Measurements from ENCODE around the gene MED29.
A peak's percentile ranks its signal among the peaks of the same experiment; 100 is the strongest.

Gene MED29

DNA sequence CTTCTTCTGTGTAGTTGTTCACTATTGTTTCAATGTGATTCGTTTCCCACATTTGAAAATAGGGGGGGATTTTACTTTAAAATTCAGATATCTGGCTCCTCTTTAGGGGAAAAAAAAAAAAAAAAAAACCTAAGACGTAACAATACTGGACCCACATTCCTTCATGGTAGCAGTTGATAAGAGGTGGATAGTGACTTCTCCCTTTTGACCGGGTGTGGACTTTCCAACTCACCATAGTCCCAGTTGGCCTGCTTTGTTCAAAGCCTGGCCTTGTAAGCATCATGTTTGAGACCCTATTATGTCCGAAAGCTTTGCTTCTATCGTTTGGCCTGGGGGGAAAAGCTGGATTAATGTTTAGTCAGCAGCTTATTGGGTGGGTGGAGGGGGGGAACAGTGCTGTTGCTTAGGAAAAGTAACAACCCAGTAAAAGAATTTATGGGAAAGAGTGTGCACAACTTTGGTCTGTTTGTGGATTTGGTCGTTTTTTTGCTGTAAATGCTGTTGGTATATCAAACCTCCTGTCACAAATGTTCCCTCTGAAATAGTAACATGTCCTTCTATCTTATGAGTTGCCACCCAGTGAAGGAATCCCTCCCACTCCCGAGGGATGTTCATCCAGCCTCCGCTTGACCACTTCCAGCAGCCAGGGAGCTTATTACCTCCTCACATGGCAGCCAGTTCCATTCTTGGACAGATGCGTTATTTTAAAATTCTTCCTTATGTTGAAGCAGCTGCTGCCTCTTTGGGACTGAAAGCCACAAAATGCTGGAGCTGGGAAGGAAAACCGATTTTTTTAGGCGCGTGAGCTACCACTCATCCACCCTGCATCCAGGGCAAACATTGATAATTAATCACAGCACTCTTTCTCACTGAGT, 38.6 kb upstream of the MED29 start:
- Histone ChIP-seq H3K9ac (ENCODE audit: low read depth in 1 of 2, low read length in 2 of 2) (no peak overlapping the region), H3K4me1 (ENCODE audit: control insufficient read depth in 2 of 2, insufficient read depth in 2 of 2, low read length in 2 of 2) (no peaks in the 10 kb centered on the region), H3K9me3 (ENCODE audit: control insufficient read depth in 2 of 2, low read length in 2 of 2) (no peaks in the 10 kb centered on the region), H3K27ac (ENCODE audit: low read depth in 2 of 2, low read length in 2 of 2) (no peak overlapping the region), H3K4me3 (ENCODE audit: low read length in 2 of 2) (no peak overlapping the region), H3K27me3 (ENCODE audit: control insufficient read depth in 2 of 2, insufficient read depth in 2 of 2, low read length in 2 of 2) (no peaks in the 10 kb centered on the region), H3K36me3 (ENCODE audit: control insufficient read depth in 2 of 2, insufficient read depth in 2 of 2, low read length in 2 of 2) (peaks cover 31 to 69% of the 10 kb centered on the region in 2 donors)

DNA sequence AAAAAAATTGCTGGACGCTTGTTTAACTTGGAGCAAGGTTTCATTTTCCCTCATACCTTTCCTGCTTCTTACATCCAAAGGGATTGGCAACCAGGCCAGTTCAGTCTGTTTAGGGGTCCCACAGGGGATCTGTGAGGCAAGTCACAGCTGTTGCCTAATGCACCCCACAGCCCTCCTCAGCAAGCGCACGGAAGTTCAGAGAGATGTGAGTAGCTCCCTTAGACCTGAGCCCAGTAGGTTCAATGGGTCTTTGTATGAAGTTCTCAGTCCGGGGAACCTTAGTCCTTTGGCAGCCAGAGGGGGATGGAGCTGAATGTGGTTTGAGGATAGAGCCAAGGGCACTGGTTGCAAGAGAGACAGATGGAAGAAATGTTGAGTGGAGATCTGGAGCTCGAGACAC, 35.9 kb upstream of the MED29 start:
- Histone ChIP-seq H3K9me3 (ENCODE audit: control insufficient read depth in 2 of 2, low read length in 2 of 2) (no peaks in the 10 kb centered on the region), H3K4me1 (ENCODE audit: control insufficient read depth in 2 of 2, insufficient read depth in 2 of 2, low read length in 2 of 2) (no peaks in the 10 kb centered on the region), H3K4me3 (ENCODE audit: low read length in 2 of 2) (no peak overlapping the region), H3K9ac (ENCODE audit: low read depth in 1 of 2, low read length in 2 of 2) (no peak overlapping the region), H3K27me3 (ENCODE audit: control insufficient read depth in 2 of 2, insufficient read depth in 2 of 2, low read length in 2 of 2) (no peaks in the 10 kb centered on the region), H3K27ac (ENCODE audit: low read depth in 2 of 2, low read length in 2 of 2) (no peak overlapping the region), H3K36me3 (ENCODE audit: control insufficient read depth in 2 of 2, insufficient read depth in 2 of 2, low read length in 2 of 2) (peaks cover 38 to 75% of the 10 kb centered on the region in 2 donors)

DNA sequence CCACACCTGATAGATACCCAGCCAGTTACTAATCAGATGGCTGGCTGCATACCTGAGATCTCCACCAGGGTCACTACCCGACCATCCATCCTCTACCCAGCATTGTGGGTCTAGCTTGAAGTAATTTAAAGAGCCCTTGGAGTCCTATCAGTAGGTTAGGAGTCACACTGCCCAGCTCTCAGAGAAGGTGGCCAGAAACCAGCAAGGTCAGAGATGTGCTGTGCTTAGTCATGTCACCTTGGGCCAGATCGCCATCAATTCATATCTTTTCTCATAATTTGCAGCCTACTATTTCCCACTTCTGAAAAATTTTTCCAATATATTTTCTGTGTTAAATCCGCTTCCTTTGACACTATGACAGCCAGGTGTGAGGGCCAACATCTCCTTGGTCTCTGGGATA, 35.1 kb upstream of the MED29 start:
- Histone ChIP-seq H3K4me1 (ENCODE audit: control insufficient read depth in 2 of 2, insufficient read depth in 2 of 2, low read length in 2 of 2) (no peaks in the 10 kb centered on the region), H3K4me3 (ENCODE audit: low read length in 2 of 2) (no peak overlapping the region), H3K27ac (ENCODE audit: low read depth in 2 of 2, low read length in 2 of 2) (no peak overlapping the region), H3K9ac (ENCODE audit: low read depth in 1 of 2, low read length in 2 of 2) (no peak overlapping the region), H3K9me3 (ENCODE audit: control insufficient read depth in 2 of 2, low read length in 2 of 2) (no peaks in the 10 kb centered on the region), H3K27me3 (ENCODE audit: control insufficient read depth in 2 of 2, insufficient read depth in 2 of 2, low read length in 2 of 2) (no peaks in the 10 kb centered on the region), H3K36me3 (ENCODE audit: control insufficient read depth in 2 of 2, insufficient read depth in 2 of 2, low read length in 2 of 2) (peaks cover 46 to 81% of the 10 kb centered on the region in 2 donors)

DNA sequence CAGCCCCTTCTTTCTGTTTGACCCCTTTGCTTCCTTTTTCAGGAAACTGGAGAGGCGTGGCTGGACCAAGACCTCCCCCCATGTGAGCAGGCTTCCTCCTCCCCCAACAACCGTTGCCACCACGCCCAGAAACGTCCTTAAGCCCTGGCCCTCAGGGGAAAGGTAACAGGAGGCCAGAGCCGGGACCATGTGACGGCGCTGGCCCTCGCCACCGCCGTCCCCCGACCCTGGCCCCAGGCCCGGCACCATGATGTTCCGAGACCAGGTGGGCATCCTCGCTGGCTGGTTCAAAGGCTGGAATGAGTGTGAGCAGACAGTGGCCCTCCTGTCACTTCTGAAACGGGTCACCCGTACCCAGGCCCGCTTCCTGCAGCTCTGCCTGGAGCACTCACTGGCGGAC, 34.5 kb upstream of the MED29 start:
- Histone ChIP-seq H3K4me3 (ENCODE audit: low read length in 2 of 2) (no peak overlapping the region), H3K9ac (ENCODE audit: low read depth in 1 of 2, low read length in 2 of 2) (no peak overlapping the region), H3K4me1 (ENCODE audit: control insufficient read depth in 2 of 2, insufficient read depth in 2 of 2, low read length in 2 of 2) (no peaks in the 10 kb centered on the region), H3K36me3 (ENCODE audit: control insufficient read depth in 2 of 2, insufficient read depth in 2 of 2, low read length in 2 of 2) (peaks cover 46 to 79% of the 10 kb centered on the region in 2 donors), H3K27ac (ENCODE audit: low read depth in 2 of 2, low read length in 2 of 2) (no peak overlapping the region), H3K9me3 (ENCODE audit: control insufficient read depth in 2 of 2, low read length in 2 of 2) (no peaks in the 10 kb centered on the region), H3K27me3 (ENCODE audit: control insufficient read depth in 2 of 2, insufficient read depth in 2 of 2, low read length in 2 of 2) (no peaks in the 10 kb centered on the region)

DNA sequence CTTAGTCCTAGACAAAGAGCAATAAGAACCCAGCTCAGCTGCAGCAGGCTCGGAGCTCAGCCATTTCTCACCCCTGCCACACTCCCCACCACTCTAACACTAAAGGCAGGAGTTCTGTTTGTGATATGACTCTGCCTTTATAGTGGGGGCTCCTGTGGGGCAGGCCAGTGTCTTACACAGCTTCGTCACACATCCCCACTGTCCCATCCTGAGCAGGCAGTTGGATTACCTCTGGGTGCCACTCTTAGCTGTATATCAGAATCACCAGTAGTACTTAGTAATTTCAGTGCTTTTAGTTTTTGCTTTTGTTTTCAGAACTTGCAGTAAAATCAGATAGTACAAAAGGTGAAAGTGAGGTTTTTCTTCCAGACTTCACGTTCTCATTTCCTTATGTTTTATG, 32.2 kb upstream of the MED29 start:
- Histone ChIP-seq H3K4me3 (ENCODE audit: low read length in 2 of 2) (no peak overlapping the region), H3K9me3 (ENCODE audit: control insufficient read depth in 2 of 2, low read length in 2 of 2) (no peaks in the 10 kb centered on the region), H3K27ac (ENCODE audit: low read depth in 2 of 2, low read length in 2 of 2) (no peak overlapping the region), H3K4me1 (ENCODE audit: control insufficient read depth in 2 of 2, insufficient read depth in 2 of 2, low read length in 2 of 2) (no peaks in the 10 kb centered on the region), H3K9ac (ENCODE audit: low read depth in 1 of 2, low read length in 2 of 2) (no peak overlapping the region), H3K27me3 (ENCODE audit: control insufficient read depth in 2 of 2, insufficient read depth in 2 of 2, low read length in 2 of 2) (no peaks in the 10 kb centered on the region), H3K36me3 (ENCODE audit: control insufficient read depth in 2 of 2, insufficient read depth in 2 of 2, low read length in 2 of 2) (peaks cover 50 to 77% of the 10 kb centered on the region in 2 donors)

DNA sequence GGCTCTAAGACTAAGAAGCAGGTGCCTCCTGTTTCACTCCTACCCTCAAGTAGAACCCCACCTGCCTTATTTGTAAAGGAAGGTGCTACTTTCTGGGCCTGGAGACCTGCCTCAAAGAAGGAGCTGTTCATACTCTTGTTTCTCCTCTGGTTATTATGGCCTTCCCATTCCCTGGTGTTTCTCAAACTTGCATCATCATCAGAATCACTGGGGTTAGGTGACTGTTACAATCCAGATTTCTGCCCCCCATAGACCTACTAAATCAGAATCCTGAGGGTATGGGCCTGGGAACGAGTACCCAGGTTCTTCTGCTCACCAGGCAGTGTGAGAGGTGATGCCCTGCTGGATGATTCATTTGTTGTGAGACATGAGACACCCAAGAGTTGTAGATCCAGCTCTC, 30.6 kb upstream of the MED29 start:
- Histone ChIP-seq H3K4me1 (ENCODE audit: control insufficient read depth in 2 of 2, insufficient read depth in 2 of 2, low read length in 2 of 2) (no peaks in the 10 kb centered on the region), H3K27ac (ENCODE audit: low read depth in 2 of 2, low read length in 2 of 2) (no peak overlapping the region), H3K36me3 (ENCODE audit: control insufficient read depth in 2 of 2, insufficient read depth in 2 of 2, low read length in 2 of 2) (peaks cover 40 to 68% of the 10 kb centered on the region in 2 donors), H3K9me3 (ENCODE audit: control insufficient read depth in 2 of 2, low read length in 2 of 2) (no peaks in the 10 kb centered on the region), H3K4me3 (ENCODE audit: low read length in 2 of 2) (no peak overlapping the region), H3K27me3 (ENCODE audit: control insufficient read depth in 2 of 2, insufficient read depth in 2 of 2, low read length in 2 of 2) (no peaks in the 10 kb centered on the region), H3K9ac (ENCODE audit: low read depth in 1 of 2, low read length in 2 of 2) (no peak overlapping the region)

DNA sequence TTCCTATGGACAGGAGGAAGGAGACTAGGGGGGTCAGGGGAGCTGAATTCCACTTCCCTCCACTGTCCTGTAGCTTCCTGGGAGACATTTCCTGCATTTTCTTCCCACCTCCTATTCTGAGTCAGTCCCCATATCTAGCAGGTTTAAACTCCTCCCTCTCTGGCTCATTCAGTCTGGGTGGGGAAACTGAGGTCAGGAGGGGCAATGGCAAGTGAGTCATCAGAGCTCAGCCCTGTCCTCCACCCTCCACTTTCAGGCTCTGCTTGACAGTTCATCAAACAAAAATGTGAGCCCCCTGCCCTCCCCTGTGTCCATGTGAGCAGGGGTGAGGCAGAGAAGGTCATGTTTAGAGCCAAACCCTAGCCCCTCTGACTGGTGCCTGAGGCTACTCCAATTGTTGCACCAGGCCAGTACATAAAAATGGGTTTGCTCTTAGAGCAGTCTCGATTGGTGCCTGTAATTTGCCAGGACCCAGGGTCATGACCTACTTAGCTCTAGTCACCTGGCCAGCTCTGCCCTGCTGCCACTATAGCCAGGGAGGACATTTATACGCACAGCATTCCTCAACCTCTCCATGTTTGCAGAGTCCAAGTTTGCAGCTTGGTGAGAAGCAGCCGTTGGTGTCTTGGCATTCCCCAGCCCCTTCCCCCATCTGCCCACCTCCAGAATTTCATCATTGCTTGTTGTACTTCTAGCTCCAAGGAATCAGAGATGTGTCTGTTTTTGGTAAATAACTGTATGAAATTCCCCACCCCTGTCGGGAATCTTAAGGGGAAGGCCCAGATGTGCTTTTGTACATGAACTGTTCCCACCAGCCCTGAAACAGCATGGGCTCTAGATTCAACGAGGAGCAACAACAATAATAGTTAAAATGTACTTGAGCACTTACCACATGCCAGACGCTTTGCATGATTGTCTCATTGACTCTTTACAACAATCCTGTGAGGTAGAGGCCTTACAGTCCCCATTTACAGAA, 28.2 kb upstream of the MED29 start:
- H3K9ac ChIP-seq (ENCODE audit: low read depth in 1 of 2, low read length in 2 of 2): no peak overlapping the region
- no peaks in the 10 kb centered on the region for H3K4me1 ChIP-seq (ENCODE audit: control insufficient read depth in 2 of 2, insufficient read depth in 2 of 2, low read length in 2 of 2)
- no peak overlapping the region for H3K4me3 ChIP-seq (ENCODE audit: low read length in 2 of 2)
- H3K9me3 ChIP-seq (ENCODE audit: control insufficient read depth in 2 of 2, low read length in 2 of 2): no peaks in the 10 kb centered on the region
- peaks cover 28 to 45% of the 10 kb centered on the region in 2 donors for H3K36me3 ChIP-seq (ENCODE audit: control insufficient read depth in 2 of 2, insufficient read depth in 2 of 2, low read length in 2 of 2)
- no peaks in the 10 kb centered on the region for H3K27me3 ChIP-seq (ENCODE audit: control insufficient read depth in 2 of 2, insufficient read depth in 2 of 2, low read length in 2 of 2)
- H3K27ac ChIP-seq (ENCODE audit: low read depth in 2 of 2, low read length in 2 of 2): peak overlapping the region; percentile 1 to 59

DNA sequence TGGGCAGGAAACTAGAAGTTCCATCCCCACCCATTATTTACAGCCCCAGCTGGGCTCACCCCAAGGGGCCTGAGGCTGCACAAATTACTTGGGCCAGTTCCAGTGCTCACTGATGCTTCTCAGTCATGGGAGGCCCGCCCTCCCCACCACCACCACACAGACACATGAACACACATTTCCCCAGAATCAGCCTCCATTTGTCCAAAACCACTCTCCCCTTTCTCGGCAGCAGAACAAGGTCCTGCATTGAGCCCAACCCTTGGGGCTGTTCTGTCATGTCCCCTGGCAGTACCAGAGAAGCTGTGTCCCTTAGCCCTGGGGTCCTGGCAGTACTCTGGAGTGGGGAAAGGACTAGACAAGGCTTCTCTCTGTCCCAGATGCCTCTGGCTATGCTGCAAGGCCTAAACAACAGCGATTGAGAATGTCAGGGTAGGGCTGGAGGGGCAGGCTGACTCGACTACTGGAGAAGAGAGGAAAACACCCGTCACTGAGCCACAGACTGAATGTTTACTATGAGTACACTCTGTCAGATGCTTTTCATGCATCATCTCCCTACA, 27.2 kb upstream of the MED29 start:
- Histone ChIP-seq H3K9ac (ENCODE audit: low read depth in 1 of 2, low read length in 2 of 2) (no peak overlapping the region), H3K27me3 (ENCODE audit: control insufficient read depth in 2 of 2, insufficient read depth in 2 of 2, low read length in 2 of 2) (no peaks in the 10 kb centered on the region), H3K9me3 (ENCODE audit: control insufficient read depth in 2 of 2, low read length in 2 of 2) (no peaks in the 10 kb centered on the region), H3K36me3 (ENCODE audit: control insufficient read depth in 2 of 2, insufficient read depth in 2 of 2, low read length in 2 of 2) (peaks cover 31 to 42% of the 10 kb centered on the region in 2 donors), H3K4me1 (ENCODE audit: control insufficient read depth in 2 of 2, insufficient read depth in 2 of 2, low read length in 2 of 2) (no peaks in the 10 kb centered on the region), H3K4me3 (ENCODE audit: low read length in 2 of 2) (no peak overlapping the region), H3K27ac (ENCODE audit: low read depth in 2 of 2, low read length in 2 of 2) (peak overlapping the region; percentile 25 to 59)

DNA sequence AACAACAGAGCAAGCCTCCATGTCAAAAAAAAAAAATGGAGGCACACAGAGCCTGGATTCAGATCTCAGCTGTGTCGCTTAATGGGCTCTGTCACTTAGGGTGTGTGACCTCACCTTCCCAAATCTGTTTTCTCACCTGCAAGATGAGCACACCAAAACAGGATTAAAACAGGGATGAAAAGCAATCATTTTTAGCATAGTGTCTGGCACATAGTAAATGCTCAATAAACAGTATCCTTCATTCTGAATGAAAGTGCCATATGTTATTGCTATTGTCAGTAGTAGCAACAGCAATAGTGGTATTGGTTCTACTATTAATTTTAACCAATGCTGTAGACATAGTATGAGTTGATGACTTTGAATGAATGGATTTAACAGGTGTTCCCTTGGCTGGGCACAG, 25.6 kb upstream of the MED29 start:
- Histone ChIP-seq H3K9me3 (ENCODE audit: control insufficient read depth in 2 of 2, low read length in 2 of 2) (no peaks in the 10 kb centered on the region), H3K27ac (ENCODE audit: low read depth in 2 of 2, low read length in 2 of 2) (no peak overlapping the region), H3K27me3 (ENCODE audit: control insufficient read depth in 2 of 2, insufficient read depth in 2 of 2, low read length in 2 of 2) (no peaks in the 10 kb centered on the region), H3K36me3 (ENCODE audit: control insufficient read depth in 2 of 2, insufficient read depth in 2 of 2, low read length in 2 of 2) (peaks cover 32 to 43% of the 10 kb centered on the region in 2 donors), H3K9ac (ENCODE audit: low read depth in 1 of 2, low read length in 2 of 2) (no peak overlapping the region), H3K4me3 (ENCODE audit: low read length in 2 of 2) (no peak overlapping the region), H3K4me1 (ENCODE audit: control insufficient read depth in 2 of 2, insufficient read depth in 2 of 2, low read length in 2 of 2) (no peaks in the 10 kb centered on the region)

DNA sequence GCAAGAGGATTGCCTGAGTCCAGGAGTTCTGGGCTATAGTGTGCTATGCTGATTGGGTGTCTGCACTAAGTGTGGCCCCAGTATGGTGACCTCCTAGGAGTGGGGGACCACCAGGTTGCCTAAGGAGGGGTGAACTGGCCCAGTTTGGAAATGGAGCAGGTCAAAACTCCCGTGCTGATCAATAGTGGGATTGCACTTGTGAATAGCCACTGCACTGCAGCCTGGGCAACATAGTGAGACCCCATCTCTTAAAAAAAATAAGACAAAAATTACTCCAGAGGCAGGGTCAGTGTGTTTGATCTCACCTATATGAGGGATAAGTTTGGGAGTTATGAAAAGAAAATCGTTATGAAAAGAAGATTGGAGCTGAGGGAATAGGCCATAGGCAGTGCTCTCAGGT, 22.0 kb upstream of the MED29 start:
- H3K9ac ChIP-seq (ENCODE audit: low read depth in 1 of 2, low read length in 2 of 2): no peak overlapping the region
- H3K36me3 ChIP-seq (ENCODE audit: control insufficient read depth in 2 of 2, insufficient read depth in 2 of 2, low read length in 2 of 2): peaks cover 33 to 38% of the 10 kb centered on the region in 2 donors
- no peaks in the 10 kb centered on the region for H3K27me3 ChIP-seq (ENCODE audit: control insufficient read depth in 2 of 2, insufficient read depth in 2 of 2, low read length in 2 of 2)
- H3K9me3 ChIP-seq (ENCODE audit: control insufficient read depth in 2 of 2, low read length in 2 of 2): no peaks in the 10 kb centered on the region
- H3K4me1 ChIP-seq (ENCODE audit: control insufficient read depth in 2 of 2, insufficient read depth in 2 of 2, low read length in 2 of 2): peaks cover 8 to 10% of the 10 kb centered on the region in 2 donors
- no peak overlapping the region for H3K27ac ChIP-seq (ENCODE audit: low read depth in 2 of 2, low read length in 2 of 2)
- H3K4me3 ChIP-seq (ENCODE audit: low read length in 2 of 2): no peak overlapping the region
